HG03095 (cell line): ENCODE data around the gene AMOTL1.

Experiments
- ATAC-seq: cut with Tn5 transposase; IDR thresholded peaks from one replicate; pipeline ENCODE4 v1.9.1; 2021; ENCODE audit warnings: moderate library complexity; ENCODE audit not compliant: unreplicated experiment

Gene AMOTL1, protein sequence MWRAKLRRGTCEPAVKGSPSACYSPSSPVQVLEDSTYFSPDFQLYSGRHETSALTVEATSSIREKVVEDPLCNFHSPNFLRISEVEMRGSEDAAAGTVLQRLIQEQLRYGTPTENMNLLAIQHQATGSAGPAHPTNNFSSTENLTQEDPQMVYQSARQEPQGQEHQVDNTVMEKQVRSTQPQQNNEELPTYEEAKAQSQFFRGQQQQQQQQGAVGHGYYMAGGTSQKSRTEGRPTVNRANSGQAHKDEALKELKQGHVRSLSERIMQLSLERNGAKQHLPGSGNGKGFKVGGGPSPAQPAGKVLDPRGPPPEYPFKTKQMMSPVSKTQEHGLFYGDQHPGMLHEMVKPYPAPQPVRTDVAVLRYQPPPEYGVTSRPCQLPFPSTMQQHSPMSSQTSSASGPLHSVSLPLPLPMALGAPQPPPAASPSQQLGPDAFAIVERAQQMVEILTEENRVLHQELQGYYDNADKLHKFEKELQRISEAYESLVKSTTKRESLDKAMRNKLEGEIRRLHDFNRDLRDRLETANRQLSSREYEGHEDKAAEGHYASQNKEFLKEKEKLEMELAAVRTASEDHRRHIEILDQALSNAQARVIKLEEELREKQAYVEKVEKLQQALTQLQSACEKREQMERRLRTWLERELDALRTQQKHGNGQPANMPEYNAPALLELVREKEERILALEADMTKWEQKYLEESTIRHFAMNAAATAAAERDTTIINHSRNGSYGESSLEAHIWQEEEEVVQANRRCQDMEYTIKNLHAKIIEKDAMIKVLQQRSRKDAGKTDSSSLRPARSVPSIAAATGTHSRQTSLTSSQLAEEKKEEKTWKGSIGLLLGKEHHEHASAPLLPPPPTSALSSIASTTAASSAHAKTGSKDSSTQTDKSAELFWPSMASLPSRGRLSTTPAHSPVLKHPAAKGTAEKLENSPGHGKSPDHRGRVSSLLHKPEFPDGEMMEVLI

DNA sequence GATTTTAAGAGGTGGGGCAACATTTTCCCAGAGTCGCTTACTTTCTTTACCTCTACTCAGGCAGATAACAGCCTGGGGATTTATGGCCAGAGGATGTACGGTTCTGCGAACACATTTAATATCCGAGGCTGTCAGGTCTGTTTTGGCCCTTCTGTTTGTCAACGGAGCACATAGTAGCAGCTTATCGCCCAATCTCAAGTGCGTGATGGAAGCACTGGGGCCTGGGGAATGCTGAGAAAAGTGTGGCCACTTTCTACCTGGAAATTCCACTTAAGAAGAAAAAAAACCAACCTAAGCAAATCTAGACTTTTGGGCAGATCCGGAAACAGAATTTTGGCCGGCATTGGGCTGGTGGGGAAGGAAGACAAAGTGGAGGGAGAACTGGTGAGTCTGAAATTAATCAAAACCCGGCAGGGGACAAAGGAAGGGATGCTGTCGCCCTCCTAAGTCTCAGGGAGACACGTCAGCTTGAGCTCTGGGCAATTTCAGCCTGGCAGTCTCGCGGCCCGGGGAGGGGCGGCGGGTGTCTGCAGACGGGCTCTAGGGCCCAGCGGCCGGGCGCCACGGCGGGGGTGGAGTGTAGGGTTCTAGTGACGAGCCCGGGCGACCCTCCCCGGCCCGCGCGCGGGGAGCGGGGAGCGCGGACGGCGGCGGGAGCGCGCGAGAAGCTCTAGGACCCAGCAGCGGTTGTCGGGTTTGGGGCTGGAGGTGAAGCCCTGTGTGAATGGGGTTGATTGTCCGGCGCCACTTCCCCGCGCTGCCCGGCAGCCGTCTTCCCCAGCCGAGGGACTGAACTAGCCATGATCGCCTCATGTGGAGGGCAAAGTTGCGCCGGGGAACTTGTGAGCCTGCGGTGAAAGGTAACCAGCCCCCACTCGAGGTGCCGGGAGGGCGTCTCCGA lies at the start of gene AMOTL1:
TSS of gene AMOTL1 (plus strand) at position 656 of the 901 bp plus-strand sequence. CDS start at position 812, 156 bp downstream.
- peak; percentile 58 for ATAC-seq

DNA sequence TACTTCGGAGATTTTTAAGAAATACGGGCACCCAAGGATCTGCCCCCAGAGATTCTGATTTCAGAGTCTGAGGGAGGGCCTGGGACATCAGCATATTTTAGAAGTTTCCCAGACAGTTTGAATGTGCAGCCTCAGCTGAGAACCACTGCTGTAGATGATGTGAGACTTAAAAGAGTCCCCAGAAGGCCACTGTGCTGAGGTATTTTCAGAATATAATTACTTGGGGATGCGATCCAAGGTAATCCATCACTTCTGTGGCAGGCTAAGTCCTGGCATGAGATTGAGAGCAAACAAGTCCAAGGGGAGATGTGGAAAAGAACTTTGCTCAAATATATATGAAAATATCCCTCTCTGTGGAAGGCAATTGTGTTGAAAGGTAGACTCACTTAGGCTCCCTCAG lies 48.3 kb upstream of the AMOTL1 start:
- ATAC-seq = no peak

DNA sequence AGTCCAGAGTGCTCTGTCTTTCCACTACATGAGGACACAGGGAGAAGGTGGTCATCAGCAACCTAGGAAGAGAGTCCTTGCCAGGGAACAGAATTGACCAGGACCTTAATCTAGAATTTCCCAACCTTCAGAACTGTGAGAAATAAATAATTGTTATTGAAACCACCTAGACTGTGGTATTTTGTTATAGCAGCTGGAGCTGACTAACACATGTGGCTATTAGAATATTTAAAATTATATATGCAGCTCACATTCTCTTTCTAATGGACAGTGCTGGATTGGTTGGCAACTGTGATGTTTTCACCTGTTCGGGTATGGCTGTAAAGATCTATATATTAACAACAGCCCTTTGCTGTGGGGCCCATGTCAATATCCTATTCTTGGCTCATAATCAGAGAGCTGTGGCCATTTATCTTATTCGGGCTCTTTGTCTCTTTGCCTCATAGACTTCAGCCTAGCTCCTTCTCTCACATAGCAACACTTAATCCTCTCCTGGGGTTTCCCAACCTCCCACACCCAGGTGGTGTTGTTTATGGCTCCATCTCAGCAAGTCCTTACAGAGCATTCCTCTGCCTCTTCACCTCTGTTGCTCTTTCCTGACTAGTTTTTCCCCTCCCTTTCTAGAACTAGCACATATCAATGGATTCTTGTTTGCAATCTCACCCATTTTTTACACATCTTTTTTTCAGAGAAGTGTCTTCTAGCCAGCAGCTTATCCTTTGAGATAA lies 46.4 kb upstream of the AMOTL1 start:
- ATAC-seq = no peak

DNA sequence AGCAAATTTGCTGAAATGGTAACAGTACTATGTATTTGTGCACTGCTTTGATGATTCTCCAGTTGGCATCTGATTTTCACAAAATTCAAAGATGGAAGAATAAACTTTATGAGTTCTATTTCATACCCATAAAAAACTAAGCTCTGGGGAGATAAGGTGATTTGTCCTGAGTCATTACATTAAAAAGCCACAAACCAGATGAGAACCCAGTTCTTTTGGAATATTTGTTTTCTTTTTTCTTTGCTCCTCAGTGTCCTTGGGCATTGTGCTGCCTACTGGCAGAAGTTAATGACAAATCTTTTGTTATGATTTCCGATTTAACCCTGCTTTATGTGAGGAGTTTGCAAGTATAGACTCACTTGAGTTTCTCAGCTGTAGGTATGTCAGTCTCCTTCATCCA lies 45.4 kb upstream of the AMOTL1 start:
- ATAC-seq = no peak

DNA sequence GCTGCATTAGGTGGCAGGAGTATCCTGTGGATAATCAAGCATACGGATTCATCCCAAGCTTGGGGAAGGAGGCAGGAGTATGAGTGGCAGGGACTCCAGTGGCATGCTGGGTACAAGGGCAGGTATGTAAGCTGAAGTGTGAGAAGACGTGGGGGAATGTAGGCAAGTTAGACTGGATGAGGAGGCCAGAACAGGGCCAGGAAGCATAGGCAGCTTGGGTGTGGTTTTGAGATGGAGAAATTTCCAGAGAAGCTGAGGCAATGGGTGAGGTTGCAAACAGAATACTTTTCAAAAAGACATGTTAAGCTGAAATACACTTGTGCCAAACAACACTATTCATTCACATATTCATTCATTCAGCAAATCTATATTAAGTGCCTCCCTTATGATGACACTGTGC lies 43.1 kb upstream of the AMOTL1 start:
- ATAC-seq = no peak

DNA sequence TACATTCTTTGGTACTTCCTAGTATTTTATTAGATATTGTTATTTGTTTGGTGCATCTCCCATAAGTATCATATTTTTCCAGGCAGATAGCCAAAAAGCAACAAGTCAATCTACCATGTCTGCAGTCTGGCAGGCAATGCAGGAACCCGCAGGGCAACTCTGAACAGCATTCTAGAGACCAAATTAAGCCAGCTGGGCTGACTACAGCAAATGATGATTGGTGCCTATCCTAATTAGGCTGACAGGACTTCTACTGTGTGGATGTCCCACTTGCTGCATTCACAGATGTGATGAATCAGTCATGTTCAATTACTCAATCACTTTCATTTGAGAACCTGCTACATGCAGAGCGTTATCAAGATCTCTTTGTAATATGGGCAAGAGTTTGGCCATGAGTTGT lies 40.3 kb upstream of the AMOTL1 start:
- ATAC-seq = no peak

DNA sequence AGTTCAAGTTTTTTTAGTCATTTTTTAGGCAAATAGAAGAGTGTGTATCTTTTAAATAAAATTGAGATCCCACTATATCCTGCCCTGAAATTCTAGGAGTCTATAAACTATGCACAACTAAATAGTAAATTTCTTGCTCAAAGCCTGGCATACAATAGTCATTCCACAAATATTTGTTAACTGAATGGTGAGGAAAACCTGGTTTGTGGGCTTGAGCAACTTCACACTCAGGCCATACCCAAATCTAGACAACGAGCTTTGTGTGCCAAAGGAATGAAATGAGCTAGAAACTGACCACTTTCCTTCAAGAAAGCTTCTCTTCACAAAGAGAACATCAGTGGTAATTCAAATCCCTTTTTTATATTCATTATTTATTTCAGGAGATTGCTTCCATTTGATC lies 39.6 kb upstream of the AMOTL1 start:
- no peak for ATAC-seq

DNA sequence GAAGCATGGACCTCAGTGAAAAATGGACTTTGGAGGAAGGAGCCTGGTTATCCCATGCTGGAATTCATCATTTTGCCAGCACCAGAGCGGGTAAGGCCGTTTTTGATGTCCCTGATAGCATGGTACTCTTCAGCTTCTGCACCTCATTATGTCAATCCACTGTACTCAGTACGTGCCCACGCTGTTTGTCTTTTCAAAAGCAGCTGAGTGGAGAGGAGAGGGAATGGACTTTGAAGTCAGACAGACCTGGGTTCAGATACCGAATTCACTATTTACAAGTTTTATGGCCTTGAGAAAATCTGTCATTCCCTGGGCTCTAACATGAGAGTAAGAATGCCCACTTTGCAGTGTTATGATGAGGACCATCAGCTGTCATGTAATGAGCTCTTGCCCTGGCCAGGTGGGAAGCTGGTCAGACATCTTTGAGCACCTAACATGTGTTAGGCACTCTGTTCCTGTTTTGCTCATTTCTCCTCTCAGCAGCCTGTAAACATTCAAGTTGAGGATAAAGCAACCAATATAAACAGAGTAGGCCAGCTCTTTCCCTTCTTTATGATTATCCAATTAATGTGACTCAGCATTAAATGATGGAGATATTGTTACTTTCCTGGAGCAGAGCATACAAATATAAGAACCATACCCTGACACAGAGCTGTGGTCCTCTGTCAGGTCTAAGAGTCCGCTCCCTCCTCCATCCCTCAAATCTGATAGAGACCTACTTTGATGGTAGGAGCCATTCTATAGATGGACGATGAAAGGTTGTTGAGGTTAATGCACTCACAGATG lies 39.0 kb upstream of the AMOTL1 start:
- ATAC-seq = no peak

DNA sequence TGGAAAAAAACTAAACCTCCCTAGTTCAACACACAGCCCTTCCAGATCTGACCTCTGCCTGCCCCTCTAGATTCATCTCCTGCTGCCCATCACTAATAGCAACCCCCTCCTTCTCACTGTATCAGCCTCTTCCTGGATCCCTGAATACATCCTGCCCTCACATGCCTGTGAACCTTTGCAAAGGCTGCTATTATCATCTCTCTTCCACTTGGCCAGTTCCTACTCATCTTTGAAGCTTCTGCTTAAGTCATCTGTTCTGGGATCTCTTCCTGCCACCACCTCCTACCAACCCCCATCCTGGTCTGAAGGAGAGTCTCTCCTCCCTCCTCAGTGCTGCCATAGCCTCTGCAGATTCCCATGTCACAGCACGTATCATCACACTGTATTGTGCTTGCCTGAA lies 38.0 kb upstream of the AMOTL1 start:
- ATAC-seq = no peak

DNA sequence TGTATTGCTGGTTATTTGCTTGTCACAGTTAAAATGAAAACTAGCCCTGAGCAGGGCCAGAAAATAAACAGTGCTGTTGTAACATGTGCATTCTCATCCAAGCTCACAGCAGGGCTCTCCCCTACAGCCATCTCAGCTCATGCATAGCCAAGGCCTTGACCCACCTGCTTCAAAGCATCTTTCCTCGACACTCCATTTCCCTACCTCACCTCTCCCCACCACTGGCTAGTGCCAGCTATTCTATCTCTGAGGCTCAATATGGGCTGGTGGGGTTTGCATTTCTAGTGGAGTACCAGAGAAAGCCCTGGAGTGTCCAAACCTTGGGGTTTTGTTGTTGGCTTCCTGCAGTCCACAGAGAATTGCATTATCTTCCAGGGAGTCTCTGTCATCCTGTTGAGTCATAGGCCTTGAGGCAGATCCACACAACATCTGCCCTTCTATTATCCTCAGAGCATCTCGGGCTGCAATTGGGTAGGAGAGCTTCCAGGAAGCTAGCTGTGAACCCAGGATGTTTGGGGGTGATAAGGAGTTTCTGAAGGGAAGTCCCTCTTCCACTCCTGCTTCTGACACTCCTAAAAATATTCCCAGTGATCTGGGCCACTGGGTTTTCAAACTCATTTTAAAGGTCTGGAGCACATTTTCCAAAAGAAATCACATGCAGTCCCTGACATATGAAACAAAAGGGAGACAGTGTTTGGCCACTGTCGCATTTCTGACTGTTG lies 36.1 kb upstream of the AMOTL1 start:
- ATAC-seq = no peak

DNA sequence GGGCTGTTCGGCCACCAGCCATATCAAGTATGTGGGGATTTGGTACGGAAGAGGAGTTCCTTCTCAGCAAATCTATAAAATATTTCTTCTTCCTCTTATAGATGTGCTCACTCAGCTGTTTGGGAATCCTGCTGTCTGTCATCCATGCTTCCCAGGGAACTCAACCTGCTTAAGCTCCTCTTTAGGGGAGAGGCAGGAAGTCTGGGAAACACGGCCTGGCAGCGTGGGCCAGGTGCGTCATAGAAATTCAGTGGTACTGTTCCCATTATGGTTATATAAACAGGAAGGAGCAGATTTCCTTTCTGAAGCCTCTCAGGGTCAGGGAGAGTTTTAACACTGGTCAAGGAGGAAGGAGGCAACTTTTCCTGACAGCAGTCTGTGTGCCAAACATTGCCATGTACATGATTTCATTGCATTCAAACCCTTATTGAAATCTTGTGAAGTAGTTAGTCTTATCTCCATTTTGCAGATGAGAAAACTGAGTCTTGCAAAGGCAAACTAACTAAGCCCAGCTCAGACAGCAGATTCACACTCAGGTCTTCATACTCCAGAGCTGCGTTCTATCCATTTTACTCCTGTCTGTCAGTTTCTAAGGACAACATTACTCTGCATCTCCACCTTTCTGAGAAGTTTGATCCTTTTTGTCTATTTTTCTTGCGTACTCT lies 35.4 kb upstream of the AMOTL1 start:
- no peak for ATAC-seq

DNA sequence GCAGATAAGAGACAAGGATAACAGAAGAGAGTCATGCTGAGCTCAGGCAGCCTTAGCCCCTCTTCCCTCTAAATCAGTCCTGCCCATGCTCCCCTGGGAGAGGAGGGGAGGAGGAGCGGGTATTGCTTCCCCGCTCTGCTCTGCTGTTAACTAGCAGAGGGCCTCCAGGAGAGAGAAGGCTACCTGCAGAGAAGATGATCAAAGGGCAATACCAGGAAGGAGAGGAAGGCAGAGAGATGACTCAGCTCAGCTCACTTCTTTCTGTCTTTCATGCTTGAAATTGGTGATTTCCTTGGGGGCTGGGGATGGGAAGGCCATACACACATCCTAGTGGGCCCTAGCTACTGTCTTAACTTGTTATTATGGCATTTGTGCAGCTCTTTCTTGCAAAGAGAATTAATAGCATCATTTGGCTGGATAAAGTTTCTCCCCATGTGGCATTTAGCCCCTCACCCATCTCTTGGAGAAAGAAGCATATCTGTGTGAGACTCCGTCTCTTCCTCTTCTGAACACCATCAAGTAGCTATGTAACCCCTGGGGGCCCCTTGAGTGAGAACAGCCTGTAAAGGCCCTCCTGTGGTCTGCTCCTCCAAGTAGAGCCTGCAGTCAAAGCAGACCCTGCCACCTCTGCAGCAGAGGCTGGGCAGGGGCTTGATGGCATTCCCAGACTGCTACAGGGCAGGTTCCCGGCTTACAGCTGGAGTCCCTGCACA lies 33.4 kb upstream of the AMOTL1 start:
- ATAC-seq = no peak

DNA sequence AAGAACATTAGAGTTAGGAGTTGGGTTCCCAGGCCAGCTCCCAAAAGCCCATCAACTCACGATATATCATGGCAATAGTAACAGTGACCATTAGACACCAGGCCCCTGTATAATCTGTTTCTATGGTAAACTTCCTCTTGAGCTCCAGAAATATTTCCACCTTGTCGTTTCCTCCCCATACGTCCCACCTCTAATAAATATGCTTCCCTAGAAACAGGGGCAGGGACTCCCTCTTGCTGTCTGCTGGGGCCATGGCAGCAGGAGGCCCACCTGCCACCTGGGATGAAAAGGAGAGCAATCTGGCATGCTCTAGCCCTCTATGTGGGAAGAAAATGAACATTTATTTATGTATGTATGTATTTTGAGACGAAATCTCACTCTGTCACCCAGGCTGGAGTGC lies 32.2 kb upstream of the AMOTL1 start:
- ATAC-seq = no peak

DNA sequence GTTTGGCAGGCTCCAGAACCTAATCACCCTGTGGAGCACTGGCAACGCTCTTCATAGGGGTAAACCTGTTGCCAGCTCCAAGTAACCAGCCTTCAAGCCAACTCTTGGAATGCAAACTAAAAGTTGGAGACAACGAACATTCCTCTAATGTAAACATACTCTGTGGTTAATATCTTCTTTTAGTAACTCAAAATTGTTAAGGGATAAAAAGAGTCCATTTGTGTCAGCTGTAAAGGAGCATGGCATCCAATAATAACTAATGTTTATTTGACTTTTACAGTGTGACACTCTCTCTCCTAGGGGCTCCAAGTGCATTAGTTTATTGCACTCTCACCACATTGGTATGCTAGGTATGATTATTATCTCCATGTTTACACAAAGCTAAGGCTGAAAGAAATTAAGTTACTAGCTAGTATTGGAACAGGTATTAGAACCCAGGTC lies 31.0 kb upstream of the AMOTL1 start:
- no peak for ATAC-seq

DNA sequence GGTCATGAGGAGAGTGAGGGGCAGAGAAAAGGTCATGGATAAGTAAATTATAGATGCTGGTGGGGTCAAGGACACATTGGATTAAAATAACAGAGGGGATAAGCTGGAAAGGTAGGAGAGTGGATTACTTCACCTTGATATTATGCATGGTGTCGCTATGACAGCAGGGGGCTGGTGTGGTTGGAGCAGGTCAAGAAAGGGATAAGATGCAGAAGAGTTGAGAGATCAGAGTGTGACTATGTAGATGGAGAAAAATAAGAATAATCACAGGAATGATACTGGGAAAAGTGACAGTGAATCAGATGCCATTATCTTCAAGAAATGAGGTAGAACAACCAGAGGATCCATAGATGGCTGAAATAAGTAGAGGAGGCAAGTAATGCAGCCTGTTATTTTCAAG lies 29.4 kb upstream of the AMOTL1 start:
- ATAC-seq = no peak

DNA sequence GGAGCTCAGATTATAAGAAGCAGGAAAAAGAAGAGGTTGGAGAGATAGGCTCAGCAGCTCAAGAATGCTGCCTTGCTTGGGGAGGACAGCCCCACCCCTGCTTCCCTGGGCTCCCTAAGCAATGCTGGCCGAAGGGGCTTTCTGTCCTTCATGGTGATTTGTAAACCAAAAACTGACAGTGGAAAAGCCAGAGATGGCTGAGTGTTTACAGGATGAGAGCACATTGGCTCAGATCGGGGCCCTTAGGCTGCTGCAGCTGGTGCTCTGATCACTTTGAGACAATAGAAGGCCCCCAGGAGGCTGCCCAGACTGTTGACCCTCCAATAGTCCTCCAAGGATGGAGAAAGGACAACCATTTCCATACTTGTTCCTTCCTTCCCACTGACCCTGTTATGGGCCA lies 28.8 kb upstream of the AMOTL1 start:
- ATAC-seq = no peak
